Activated CD8-positive, alpha-beta memory T cell treated with anti-CD3 and anti-CD28 coated beads for 48 hours (primary cell): ENCODE results near the gene NME8.

Experiments used
- DNase-seq, 3 experiments: peaks; one replicate each; pipeline ENCODE4 v3.0.0-alpha.2; 2020; ENCODE audit warnings: low read depth in 2 of 3, low spot score in 2 of 3

Gene NME8

GRCh38 chr7:37899712-37900247 lies 51.4 kb downstream of the NME8 start:
- no peak for DNase-seq

- DNase-seq, result no peak
Observed at GRCh38 chr7:37901236-37901827, 52.9 kb downstream of the NME8 start.

DNA sequence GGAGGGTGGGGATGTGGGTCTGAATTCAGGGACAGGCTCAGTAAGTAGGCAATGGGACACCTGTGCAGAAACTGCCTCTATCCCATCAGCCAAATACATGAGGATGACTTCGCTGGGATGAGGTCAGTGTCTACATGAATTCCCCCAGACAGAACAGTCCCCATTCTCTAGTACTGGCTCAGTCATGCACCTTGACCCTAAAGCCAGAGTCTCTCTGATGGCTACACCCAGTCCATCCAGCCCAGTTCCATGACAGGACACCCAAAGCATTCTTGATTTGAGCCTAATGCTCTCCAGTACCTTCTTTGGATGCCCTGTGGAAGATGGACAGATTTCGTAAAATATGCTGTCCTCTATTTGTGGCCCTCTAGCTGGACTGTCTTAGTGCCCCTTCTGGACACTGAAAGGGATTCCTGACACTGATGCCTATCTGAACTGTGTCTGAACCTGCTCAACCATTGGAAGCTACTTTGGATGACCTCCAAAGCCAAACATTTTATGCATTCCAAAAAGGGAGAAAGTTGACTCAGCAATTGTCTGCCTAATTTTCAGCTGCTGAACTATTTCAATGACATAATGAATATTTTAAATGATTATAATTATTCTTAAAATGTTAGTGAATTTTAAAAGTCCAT lies 53.6 kb downstream of the NME8 start:
- DNase-seq, result no peak

DNA sequence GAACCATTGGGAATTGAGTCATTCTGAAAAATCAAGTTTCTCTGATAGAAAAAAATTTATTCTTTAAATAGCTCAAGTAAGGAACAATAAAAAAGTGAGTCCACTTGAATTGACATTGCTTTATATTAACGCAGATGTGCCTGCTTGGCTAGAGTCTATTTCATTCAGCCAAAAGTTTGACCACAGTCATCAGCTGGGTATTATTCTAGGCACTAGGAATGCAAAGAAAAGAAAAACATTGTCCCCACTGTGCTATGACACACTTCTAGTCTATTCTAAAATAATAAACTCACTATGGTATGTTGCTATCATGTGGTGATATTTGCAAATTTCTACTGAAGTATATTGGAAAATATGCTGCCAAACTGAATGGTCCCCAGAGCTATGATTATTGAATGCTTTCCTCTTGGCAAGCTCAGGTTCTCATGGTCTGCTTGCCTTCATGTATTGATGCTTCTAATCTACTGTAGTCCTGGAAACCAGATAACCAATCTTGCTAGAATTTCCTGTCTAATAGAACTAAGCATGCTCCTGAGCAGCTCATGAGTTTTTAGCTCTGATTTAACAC lies 59.9 kb downstream of the NME8 start:
- DNase-seq, result no peak

- DNase-seq, result no peak
Observed at GRCh38 chr7:37912756-37913155, 64.4 kb downstream of the NME8 start.

GRCh38 chr7:37915438-37915837 lies 67.0 kb downstream of the NME8 start:
- no peak for DNase-seq

DNA sequence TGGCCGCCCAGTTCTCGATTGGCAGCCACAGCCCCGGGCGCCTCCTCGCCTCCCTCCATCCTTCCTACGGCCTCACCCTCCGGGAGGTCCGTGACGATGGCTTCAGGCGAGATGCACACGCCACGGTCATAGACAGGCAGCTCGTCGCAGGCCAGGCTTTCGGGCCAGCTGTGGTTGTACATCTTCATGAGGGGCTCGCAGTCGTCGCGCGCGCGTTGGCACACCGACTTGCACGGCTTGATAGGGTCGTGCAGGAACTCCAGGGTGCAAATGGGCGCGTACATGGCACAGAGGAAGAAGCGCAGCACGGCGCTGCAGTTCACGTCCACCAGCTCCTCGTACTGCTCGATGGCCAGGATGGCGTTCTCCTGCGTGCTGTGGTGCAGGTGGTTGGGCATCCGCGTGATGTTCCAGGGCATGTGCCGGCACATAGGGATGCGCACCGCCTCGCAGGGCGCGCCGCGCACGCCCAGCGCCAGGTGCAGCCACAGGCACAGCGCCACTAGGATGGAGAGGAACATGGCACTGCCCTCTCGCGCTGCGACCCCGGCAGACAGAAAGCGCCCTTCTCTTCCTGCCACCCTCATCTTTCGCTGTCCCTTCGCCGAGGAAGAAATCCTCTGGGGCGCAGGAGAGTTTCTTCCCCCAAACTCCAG lies 67.7 kb downstream of the NME8 start:
- DNase-seq, result no peak

DNA sequence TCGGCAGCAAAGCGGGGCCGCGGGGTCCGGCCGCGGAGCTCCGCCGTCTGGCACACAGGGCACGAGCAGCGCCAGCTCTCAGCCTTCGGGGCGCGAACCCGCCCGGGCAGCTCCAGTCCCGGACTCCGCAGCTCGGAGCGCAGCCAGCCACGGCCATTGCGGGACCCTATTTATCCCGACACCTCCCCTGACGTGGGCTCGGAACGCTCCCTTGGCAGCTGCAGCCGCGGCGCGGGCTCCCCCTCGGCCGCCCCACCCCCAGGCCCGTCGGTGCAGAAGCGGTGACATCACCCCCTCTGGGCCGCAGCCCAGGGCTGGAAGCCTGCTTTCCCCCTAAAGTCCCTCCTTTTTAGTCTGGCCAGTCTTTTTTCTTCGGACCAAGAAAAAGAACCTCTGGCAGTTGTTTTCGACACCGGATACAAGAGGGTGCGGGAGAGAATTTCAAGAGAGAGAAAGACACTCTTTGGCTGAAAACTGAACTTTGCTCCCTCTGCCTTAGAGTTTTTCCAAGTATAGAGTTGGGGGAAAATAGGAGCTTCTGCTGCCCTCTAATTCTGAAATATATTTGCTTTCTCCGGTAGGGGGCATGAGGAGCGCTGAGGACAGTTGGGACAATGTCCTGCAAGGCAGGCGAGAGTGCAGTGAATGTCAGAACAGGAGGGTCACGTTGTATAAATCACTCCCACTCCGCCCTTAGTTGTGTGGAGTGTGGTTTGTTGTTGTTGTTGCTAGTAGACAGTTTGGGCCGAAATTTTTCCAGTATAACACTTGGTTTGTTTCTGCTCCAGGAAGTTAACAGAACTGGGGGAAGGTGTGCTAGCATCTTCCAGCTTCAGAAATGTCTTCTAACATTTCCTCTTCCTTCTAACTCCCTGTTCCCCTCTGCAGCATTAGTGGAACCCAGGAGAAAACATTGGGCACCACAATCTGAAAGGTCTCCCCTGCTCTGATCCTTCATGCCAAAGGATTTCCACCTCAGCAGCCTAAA lies 68.6 kb downstream of the NME8 start, which contains the start of gene SFRP4:
TSS of gene SFRP4 (minus strand) at position 145 of the 988 bp plus-strand sequence. CDS start 280 bp downstream, outside the sequence.
- DNase-seq, result no peak

- no peak for DNase-seq
Observed at GRCh38 chr7:37918526-37918925, 70.1 kb downstream of the NME8 start.

- DNase-seq, result no peak
Observed at GRCh38 chr7:37920305-37920848, 72.0 kb downstream of the NME8 start, which contains the start of gene EPDR1. Gene EPDR1 (plus strand): TSS chr7:37920640. CDS start chr7:37920940, 300 bp downstream.

DNA sequence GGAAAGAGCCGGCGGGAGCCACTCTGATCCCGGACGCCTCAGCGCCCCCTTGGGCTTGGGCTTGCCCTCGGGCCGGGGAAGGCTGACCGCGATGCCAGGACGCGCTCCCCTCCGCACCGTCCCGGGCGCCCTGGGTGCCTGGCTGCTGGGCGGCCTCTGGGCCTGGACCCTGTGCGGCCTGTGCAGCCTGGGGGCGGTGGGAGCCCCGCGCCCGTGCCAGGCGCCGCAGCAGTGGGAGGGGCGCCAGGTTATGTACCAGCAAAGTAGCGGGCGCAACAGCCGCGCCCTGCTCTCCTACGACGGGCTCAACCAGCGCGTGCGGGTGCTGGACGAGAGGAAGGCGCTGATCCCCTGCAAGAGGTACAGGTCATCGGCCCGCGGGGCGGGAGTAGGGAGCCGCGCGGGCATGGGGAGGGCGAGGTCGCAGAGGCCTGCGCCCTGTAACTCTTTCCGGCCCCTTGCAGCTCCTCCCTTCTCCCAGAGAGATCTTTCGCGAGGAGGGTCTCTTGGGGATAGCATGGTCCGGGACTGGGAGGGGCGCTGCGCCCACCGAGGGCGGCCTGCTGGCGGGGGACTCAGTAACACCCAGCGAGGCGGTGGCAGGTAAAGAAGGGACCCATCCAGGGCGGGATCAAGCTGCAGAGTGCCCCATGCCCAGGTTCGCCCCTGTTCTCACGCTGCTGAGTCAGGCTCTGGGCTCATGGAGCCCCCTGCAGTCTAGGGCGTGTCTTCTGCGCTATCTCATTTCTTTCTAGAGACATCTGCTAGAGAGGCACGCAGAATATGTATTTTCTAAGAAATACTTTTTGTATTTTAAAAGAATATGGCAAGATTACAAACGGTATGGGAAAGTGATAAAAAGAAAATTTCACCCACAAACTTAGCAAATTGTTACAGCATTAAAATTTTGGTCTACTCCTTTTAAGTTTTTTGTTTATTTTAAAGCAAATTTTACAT lies 72.7 kb downstream of the NME8 start:
- no peak for DNase-seq

GRCh38 chr7:37921876-37922275 lies 73.5 kb downstream of the NME8 start:
- no peak for DNase-seq

- no peak for DNase-seq
Observed at GRCh38 chr7:37923996-37924395, 75.6 kb downstream of the NME8 start.

GRCh38 chr7:37924491-37925041 lies 76.2 kb downstream of the NME8 start:
- DNase-seq, result no peak

- no peak for DNase-seq
Observed at GRCh38 chr7:37925620-37926019, 77.2 kb downstream of the NME8 start.

DNA sequence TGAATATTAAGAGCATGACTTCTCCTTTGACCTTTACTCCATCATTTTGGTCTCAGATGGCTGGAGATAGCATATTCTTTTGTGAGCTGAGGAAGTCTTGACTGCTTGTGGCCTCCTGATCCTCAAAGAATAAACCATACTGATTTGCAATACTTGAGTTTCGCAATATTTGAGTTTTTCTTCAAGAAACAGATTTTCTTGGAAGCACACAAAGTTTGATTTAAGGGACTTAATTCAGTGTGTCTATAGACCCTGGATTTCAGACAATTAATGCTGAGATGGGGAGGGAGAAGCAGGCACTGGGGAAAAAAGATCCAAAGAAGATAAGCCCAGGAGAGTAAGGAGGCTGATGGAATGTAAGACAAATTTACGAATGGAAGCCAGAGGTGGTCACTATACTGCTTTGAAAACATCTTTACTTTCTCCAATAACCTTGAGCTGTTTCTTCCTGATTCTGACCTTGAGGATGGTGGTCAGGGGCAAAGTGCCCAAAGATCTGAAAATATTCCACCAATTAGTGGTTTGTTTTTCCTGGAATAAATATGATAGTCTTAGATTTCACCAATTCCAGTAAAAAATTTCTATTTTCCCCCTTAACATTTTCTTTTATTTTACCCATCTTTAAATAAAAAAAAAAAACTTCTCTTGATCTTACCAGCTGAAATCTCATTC lies 79.5 kb downstream of the NME8 start:
- DNase-seq, result no peak

GRCh38 chr7:37928878-37929277 lies 80.5 kb downstream of the NME8 start:
- DNase-seq, result no peak

- DNase-seq, result no peak
Observed at GRCh38 chr7:37930226-37930948, 82.0 kb downstream of the NME8 start.
